WI38 (cell line): ENCODE results near the gene PCP4.

Experiments used
- H3K4me3 ChIP-seq: 2 replicates; pipeline ENCODE4 v1.5.1; 2011; ENCODE audit warnings: low read depth, mild to moderate bottlenecking, control low read depth, low read length
- CTCF ChIP-seq: IDR thresholded peaks from 2 replicates; pipeline ENCODE4 v1.5.1; 2012; ENCODE audit warnings: low read depth, mild to moderate bottlenecking, control low read depth, low read length

Gene PCP4

GRCh38 chr21:39972976-39973770, 105.9 kb downstream of the PCP4 start:
- no peak for TF ChIP-seq CTCF
- H3K4me3 ChIP-seq: no peak overlapping the region

GRCh38 chr21:39976800-39977199, 109.6 kb downstream of the PCP4 start:
- no peak overlapping the region for H3K4me3 ChIP-seq
- no peak for TF ChIP-seq CTCF
